Measurements from ENCODE around the gene DISC1.

The DISC1 gene

GRCh38 chr1:231793893-231794292 is 167.3 kb downstream of the DISC1 start:
- Histone ChIP-seq H3K27ac (ENCODE audit: low read depth, low read length) (no peak overlapping the region), H3K27me3 (ENCODE audit: control insufficient read depth in 5 of 5, insufficient read depth in 4 of 5, low read length in 5 of 5) (no peaks in the 10 kb centered on the region), H3K4me3 (ENCODE audit: low read depth in 1 of 5, low read length in 5 of 5) (no peak overlapping the region), H3K36me3 (ENCODE audit: control insufficient read depth in 5 of 5, insufficient read depth in 5 of 5, low read length in 5 of 5) (peaks cover 0 to 3% (median 0%) of the 10 kb centered on the region in 5 donors), H3K9ac (ENCODE audit: low read length in 5 of 5) (no peak overlapping the region), H3K4me1 (ENCODE audit: control insufficient read depth in 5 of 5, insufficient read depth in 5 of 5, low read length in 5 of 5) (peaks cover 0 to 21% (median 0%) of the 10 kb centered on the region in 5 donors), H3K9me3 (ENCODE audit: control insufficient read depth in 5 of 5, low read length in 5 of 5) (no peaks in the 10 kb centered on the region)

- H3K9me3 ChIP-seq (ENCODE audit: control insufficient read depth in 5 of 5, low read length in 5 of 5): no peaks in the 10 kb centered on the region
- no peaks in the 10 kb centered on the region for H3K27me3 ChIP-seq (ENCODE audit: control insufficient read depth in 5 of 5, insufficient read depth in 4 of 5, low read length in 5 of 5)
- H3K36me3 ChIP-seq (ENCODE audit: control insufficient read depth in 5 of 5, insufficient read depth in 5 of 5, low read length in 5 of 5): peaks cover 0 to 3% (median 0%) of the 10 kb centered on the region in 5 donors
- H3K27ac ChIP-seq (ENCODE audit: low read depth, low read length): no peak overlapping the region
- H3K4me1 ChIP-seq (ENCODE audit: control insufficient read depth in 5 of 5, insufficient read depth in 5 of 5, low read length in 5 of 5): peaks cover 0 to 21% (median 0%) of the 10 kb centered on the region in 5 donors
- H3K4me3 ChIP-seq (ENCODE audit: low read depth in 1 of 5, low read length in 5 of 5): no peak overlapping the region
- H3K9ac ChIP-seq (ENCODE audit: low read length in 5 of 5): no peak overlapping the region
These were observed 169.6 kb downstream of the DISC1 start for GRCh38 chr1:231796141-231796540.

GRCh38 chr1:231799363-231799986 is 172.9 kb downstream of the DISC1 start:
- Histone ChIP-seq H3K4me3 (ENCODE audit: low read depth in 1 of 5, low read length in 5 of 5) (no peak overlapping the region), H3K27me3 (ENCODE audit: control insufficient read depth in 5 of 5, insufficient read depth in 4 of 5, low read length in 5 of 5) (no peaks in the 10 kb centered on the region), H3K9me3 (ENCODE audit: control insufficient read depth in 5 of 5, low read length in 5 of 5) (no peaks in the 10 kb centered on the region), H3K27ac (ENCODE audit: low read depth, low read length) (no peak overlapping the region), H3K4me1 (ENCODE audit: control insufficient read depth in 5 of 5, insufficient read depth in 5 of 5, low read length in 5 of 5) (peaks cover 0 to 9% (median 5%) of the 10 kb centered on the region in 5 donors), H3K36me3 (ENCODE audit: control insufficient read depth in 5 of 5, insufficient read depth in 5 of 5, low read length in 5 of 5) (peaks cover 0 to 3% (median 0%) of the 10 kb centered on the region in 5 donors), H3K9ac (ENCODE audit: low read length in 5 of 5) (no peak overlapping the region)

GRCh38 chr1:231800108-231800507 is 173.5 kb downstream of the DISC1 start:
- Histone ChIP-seq H3K27me3 (ENCODE audit: control insufficient read depth in 5 of 5, insufficient read depth in 4 of 5, low read length in 5 of 5) (no peaks in the 10 kb centered on the region), H3K9me3 (ENCODE audit: control insufficient read depth in 5 of 5, low read length in 5 of 5) (no peaks in the 10 kb centered on the region), H3K4me3 (ENCODE audit: low read depth in 1 of 5, low read length in 5 of 5) (no peak overlapping the region), H3K4me1 (ENCODE audit: control insufficient read depth in 5 of 5, insufficient read depth in 5 of 5, low read length in 5 of 5) (peaks cover 0 to 9% (median 5%) of the 10 kb centered on the region in 5 donors), H3K9ac (ENCODE audit: low read length in 5 of 5) (no peak overlapping the region), H3K27ac (ENCODE audit: low read depth, low read length) (no peak overlapping the region), H3K36me3 (ENCODE audit: control insufficient read depth in 5 of 5, insufficient read depth in 5 of 5, low read length in 5 of 5) (peaks cover 0 to 3% (median 0%) of the 10 kb centered on the region in 5 donors)

- H3K4me1 ChIP-seq (ENCODE audit: control insufficient read depth in 5 of 5, insufficient read depth in 5 of 5, low read length in 5 of 5): peaks cover 0 to 6% (median 5%) of the 10 kb centered on the region in 5 donors
These were observed 174.5 kb downstream of the DISC1 start for GRCh38 chr1:231801042-231801585.

GRCh38 chr1:231803353-231803752 is 176.8 kb downstream of the DISC1 start:
- H3K27me3 ChIP-seq (ENCODE audit: control insufficient read depth in 5 of 5, insufficient read depth in 4 of 5, low read length in 5 of 5): no peaks in the 10 kb centered on the region
- peaks cover 2 to 5% (median 3%) of the 10 kb centered on the region in 5 donors for H3K4me1 ChIP-seq (ENCODE audit: control insufficient read depth in 5 of 5, insufficient read depth in 5 of 5, low read length in 5 of 5)
- no peaks in the 10 kb centered on the region for H3K9me3 ChIP-seq (ENCODE audit: control insufficient read depth in 5 of 5, low read length in 5 of 5)
- H3K9ac ChIP-seq (ENCODE audit: low read length in 5 of 5): no peak overlapping the region
- no peak overlapping the region for H3K27ac ChIP-seq (ENCODE audit: low read depth, low read length)
- H3K4me3 ChIP-seq (ENCODE audit: low read depth in 1 of 5, low read length in 5 of 5): no peak overlapping the region
- no peaks in the 10 kb centered on the region for H3K36me3 ChIP-seq (ENCODE audit: control insufficient read depth in 5 of 5, insufficient read depth in 5 of 5, low read length in 5 of 5)

More at GRCh38 chr1:231801042-231801585, 174.5 kb downstream of the DISC1 start:
- H3K27me3 ChIP-seq (ENCODE audit: control insufficient read depth in 5 of 5, insufficient read depth in 4 of 5, low read length in 5 of 5): no peaks in the 10 kb centered on the region
- no peaks in the 10 kb centered on the region for H3K9me3 ChIP-seq (ENCODE audit: control insufficient read depth in 5 of 5, low read length in 5 of 5)
- no peak overlapping the region for H3K4me3 ChIP-seq (ENCODE audit: low read depth in 1 of 5, low read length in 5 of 5)
- H3K27ac ChIP-seq (ENCODE audit: low read depth, low read length): no peak overlapping the region
- H3K36me3 ChIP-seq (ENCODE audit: control insufficient read depth in 5 of 5, insufficient read depth in 5 of 5, low read length in 5 of 5): peaks cover 0 to 3% (median 0%) of the 10 kb centered on the region in 5 donors
- H3K9ac ChIP-seq (ENCODE audit: low read length in 5 of 5): no peak overlapping the region

- H3K4me1 ChIP-seq (ENCODE audit: control insufficient read depth in 5 of 5, insufficient read depth in 5 of 5, low read length in 5 of 5): peaks cover 2 to 9% (median 8%) of the 10 kb centered on the region in 5 donors
- no peak overlapping the region for H3K4me3 ChIP-seq (ENCODE audit: low read depth in 1 of 5, low read length in 5 of 5)
- no peak overlapping the region for H3K9ac ChIP-seq (ENCODE audit: low read length in 5 of 5)
- H3K27ac ChIP-seq (ENCODE audit: low read depth, low read length): no peak overlapping the region
- H3K9me3 ChIP-seq (ENCODE audit: control insufficient read depth in 5 of 5, low read length in 5 of 5): no peaks in the 10 kb centered on the region
- no peaks in the 10 kb centered on the region for H3K27me3 ChIP-seq (ENCODE audit: control insufficient read depth in 5 of 5, insufficient read depth in 4 of 5, low read length in 5 of 5)
- H3K36me3 ChIP-seq (ENCODE audit: control insufficient read depth in 5 of 5, insufficient read depth in 5 of 5, low read length in 5 of 5): no peaks in the 10 kb centered on the region
These were observed 180.3 kb downstream of the DISC1 start for GRCh38 chr1:231806623-231807495.

- Histone ChIP-seq H3K4me3 (ENCODE audit: low read depth in 1 of 5, low read length in 5 of 5) (no peak overlapping the region), H3K36me3 (ENCODE audit: control insufficient read depth in 5 of 5, insufficient read depth in 5 of 5, low read length in 5 of 5) (no peaks in the 10 kb centered on the region), H3K9ac (ENCODE audit: low read length in 5 of 5) (no peak overlapping the region), H3K9me3 (ENCODE audit: control insufficient read depth in 5 of 5, low read length in 5 of 5) (no peaks in the 10 kb centered on the region), H3K27me3 (ENCODE audit: control insufficient read depth in 5 of 5, insufficient read depth in 4 of 5, low read length in 5 of 5) (no peaks in the 10 kb centered on the region), H3K27ac (ENCODE audit: low read depth, low read length) (no peak overlapping the region), H3K4me1 (ENCODE audit: control insufficient read depth in 5 of 5, insufficient read depth in 5 of 5, low read length in 5 of 5) (peaks cover 2 to 9% (median 8%) of the 10 kb centered on the region in 5 donors)
These were observed 181.0 kb downstream of the DISC1 start for GRCh38 chr1:231807541-231807940.

GRCh38 chr1:231808116-231808515 is 181.5 kb downstream of the DISC1 start:
- H3K36me3 ChIP-seq (ENCODE audit: control insufficient read depth in 5 of 5, insufficient read depth in 5 of 5, low read length in 5 of 5): no peaks in the 10 kb centered on the region
- peaks cover 0 to 3% (median 0%) of the 10 kb centered on the region in 5 donors for H3K9me3 ChIP-seq (ENCODE audit: control insufficient read depth in 5 of 5, low read length in 5 of 5)
- peaks cover under 1 to 9% (median 6%) of the 10 kb centered on the region in 5 donors for H3K4me1 ChIP-seq (ENCODE audit: control insufficient read depth in 5 of 5, insufficient read depth in 5 of 5, low read length in 5 of 5)
- no peak overlapping the region for H3K9ac ChIP-seq (ENCODE audit: low read length in 5 of 5)
- no peak overlapping the region for H3K4me3 ChIP-seq (ENCODE audit: low read depth in 1 of 5, low read length in 5 of 5)
- H3K27ac ChIP-seq (ENCODE audit: low read depth, low read length): no peak overlapping the region
- H3K27me3 ChIP-seq (ENCODE audit: control insufficient read depth in 5 of 5, insufficient read depth in 4 of 5, low read length in 5 of 5): no peaks in the 10 kb centered on the region

- Histone ChIP-seq H3K4me1 (ENCODE audit: control insufficient read depth in 5 of 5, insufficient read depth in 5 of 5, low read length in 5 of 5) (peaks cover 0 to 15% (median 4%) of the 10 kb centered on the region in 5 donors), H3K9ac (ENCODE audit: low read length in 5 of 5) (no peak overlapping the region), H3K9me3 (ENCODE audit: control insufficient read depth in 5 of 5, low read length in 5 of 5) (peaks cover 0 to 4% (median 0%) of the 10 kb centered on the region in 5 donors), H3K27ac (ENCODE audit: low read depth, low read length) (no peak overlapping the region), H3K36me3 (ENCODE audit: control insufficient read depth in 5 of 5, insufficient read depth in 5 of 5, low read length in 5 of 5) (no peaks in the 10 kb centered on the region), H3K27me3 (ENCODE audit: control insufficient read depth in 5 of 5, insufficient read depth in 4 of 5, low read length in 5 of 5) (no peaks in the 10 kb centered on the region), H3K4me3 (ENCODE audit: low read depth in 1 of 5, low read length in 5 of 5) (no peak overlapping the region)
These were observed 182.4 kb downstream of the DISC1 start for GRCh38 chr1:231808990-231809389.

Measured in subcutaneous abdominal adipose tissue (tissue), 5 donors.